Activated naive CD8-positive, alpha-beta T cell treated with anti-CD3 and anti-CD28 coated beads, Interleukin-2, amount 50 U/mL, for 24 hours (primary cell): ENCODE measurements around the gene CYP2A13.
"Not testable (repeated sequence)": the region's sequence is repeated elsewhere in the genome, so short reads cannot be mapped to it uniquely, and the experiment has no call there.

ENCODE experiments used
- ATAC-seq: fragments of 150-1000 bp; cut with Tn5 transposase; one replicate; pipeline ENCODE4 v1.10.0; 2021
- DNase-seq: peaks from one replicate; pipeline ENCODE4 v3.0.0; 2021
- H3K27ac Mint-ChIP-seq: one replicate; pipeline ENCODE4 v1.8.0; 2021; ENCODE audit warnings: mild to moderate bottlenecking, mixed read lengths
- H3K27me3 Mint-ChIP-seq: one replicate; pipeline ENCODE4 v1.8.0; 2021; ENCODE audit warnings: mixed read lengths
- H3K36me3 Mint-ChIP-seq: one replicate; pipeline ENCODE4 v1.8.0; 2021; ENCODE audit warnings: low read depth, mixed read lengths
- H3K4me1 Mint-ChIP-seq: one replicate; pipeline ENCODE4 v1.8.0; 2021; ENCODE audit warnings: mixed read lengths
- H3K4me3 Mint-ChIP-seq: one replicate; pipeline ENCODE4 v1.8.0; 2021; ENCODE audit warnings: mild to moderate bottlenecking, moderate library complexity, mixed read lengths
- H3K9me3 Mint-ChIP-seq: one replicate; pipeline ENCODE4 v1.8.0; 2021; ENCODE audit warnings: mixed read lengths

The CYP2A13 gene

DNA sequence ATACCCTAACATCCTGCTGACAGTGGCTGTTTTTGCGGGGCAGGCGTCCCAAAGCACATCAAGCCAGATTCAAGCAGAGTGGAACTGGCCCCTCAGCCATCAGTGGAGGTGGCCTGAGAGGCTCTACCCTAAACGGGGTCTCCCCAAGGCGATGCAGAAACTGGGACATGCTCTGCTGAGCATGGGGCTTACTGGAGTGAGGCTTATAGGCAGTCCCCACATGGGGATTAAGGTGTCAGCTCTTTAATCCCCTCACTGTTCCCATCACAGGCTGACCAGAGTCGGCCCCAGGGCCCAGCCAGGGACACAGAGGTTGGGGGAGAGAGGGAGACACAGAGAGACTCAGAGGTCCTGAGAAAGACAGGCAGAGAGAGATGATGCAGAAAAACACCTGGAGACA, 42.9 kb downstream of the CYP2A13 start:
- peaks cover 8% of the 10 kb centered on the region for H3K27me3 Mint-ChIP-seq
- no peak for DNase-seq
- no peak overlapping the region for H3K4me3 Mint-ChIP-seq
- no peaks in the 10 kb centered on the region for H3K9me3 Mint-ChIP-seq
- peaks cover 18% of the 10 kb centered on the region for H3K4me1 Mint-ChIP-seq
- H3K36me3 Mint-ChIP-seq: no peaks in the 10 kb centered on the region
- ATAC-seq: no peak
- no peak overlapping the region for H3K27ac Mint-ChIP-seq

DNA sequence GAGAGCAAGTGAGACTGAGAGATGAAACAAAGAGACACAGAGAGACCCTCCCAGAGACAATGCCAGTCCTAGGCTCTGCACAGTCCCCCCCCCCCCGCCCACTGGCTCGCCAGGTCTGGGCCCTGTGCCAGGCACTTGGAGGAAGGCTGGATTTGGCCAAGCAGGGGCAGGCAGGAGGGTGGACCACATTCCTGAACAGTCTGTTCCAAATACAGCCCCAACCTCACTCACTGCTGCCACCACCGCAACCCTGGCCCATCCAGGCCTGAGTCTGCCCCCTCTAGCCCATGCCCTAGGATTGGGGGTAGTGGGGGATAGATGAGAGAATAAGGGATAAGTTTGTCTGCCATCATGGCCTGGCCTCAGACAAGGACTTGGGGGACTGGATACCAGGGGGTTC, 45.0 kb downstream of the CYP2A13 start:
- Mint-ChIP-seq H3K9me3 (no peaks in the 10 kb centered on the region), H3K27ac (no peak overlapping the region), H3K4me3 (no peak overlapping the region), H3K4me1 (peaks cover 9% of the 10 kb centered on the region), H3K36me3 (no peaks in the 10 kb centered on the region), H3K27me3 (peaks cover 8% of the 10 kb centered on the region)
- ATAC-seq (no peak), DNase-seq (no peak)

DNA sequence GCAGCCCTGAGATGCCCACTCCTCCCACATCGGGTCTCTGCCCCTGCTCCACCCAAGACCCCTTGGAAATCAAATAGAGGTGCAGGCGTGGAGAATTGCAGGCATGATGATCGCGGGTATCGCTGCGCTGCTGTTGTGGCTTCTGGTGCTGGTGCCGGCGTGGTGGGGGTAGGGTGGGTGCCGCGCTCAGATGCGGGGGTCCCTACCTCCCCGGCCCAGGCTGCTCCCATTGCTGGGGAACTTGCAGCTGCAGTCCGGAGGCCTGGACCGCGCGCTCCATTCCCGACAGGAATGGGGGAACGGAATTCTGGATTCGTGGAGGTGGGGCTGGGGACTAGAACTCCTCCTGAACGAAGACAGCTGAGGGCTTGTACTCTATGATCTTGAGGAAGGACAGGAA, 46.4 kb downstream of the CYP2A13 start:
- Mint-ChIP-seq H3K27ac (no peak overlapping the region), H3K27me3 (peaks cover 8% of the 10 kb centered on the region), H3K4me3 (peak overlapping the region; percentile 57), H3K9me3 (no peaks in the 10 kb centered on the region), H3K4me1 (peaks cover 6% of the 10 kb centered on the region), H3K36me3 (no peaks in the 10 kb centered on the region)
- DNase-seq (no peak), ATAC-seq (no peak)

DNA sequence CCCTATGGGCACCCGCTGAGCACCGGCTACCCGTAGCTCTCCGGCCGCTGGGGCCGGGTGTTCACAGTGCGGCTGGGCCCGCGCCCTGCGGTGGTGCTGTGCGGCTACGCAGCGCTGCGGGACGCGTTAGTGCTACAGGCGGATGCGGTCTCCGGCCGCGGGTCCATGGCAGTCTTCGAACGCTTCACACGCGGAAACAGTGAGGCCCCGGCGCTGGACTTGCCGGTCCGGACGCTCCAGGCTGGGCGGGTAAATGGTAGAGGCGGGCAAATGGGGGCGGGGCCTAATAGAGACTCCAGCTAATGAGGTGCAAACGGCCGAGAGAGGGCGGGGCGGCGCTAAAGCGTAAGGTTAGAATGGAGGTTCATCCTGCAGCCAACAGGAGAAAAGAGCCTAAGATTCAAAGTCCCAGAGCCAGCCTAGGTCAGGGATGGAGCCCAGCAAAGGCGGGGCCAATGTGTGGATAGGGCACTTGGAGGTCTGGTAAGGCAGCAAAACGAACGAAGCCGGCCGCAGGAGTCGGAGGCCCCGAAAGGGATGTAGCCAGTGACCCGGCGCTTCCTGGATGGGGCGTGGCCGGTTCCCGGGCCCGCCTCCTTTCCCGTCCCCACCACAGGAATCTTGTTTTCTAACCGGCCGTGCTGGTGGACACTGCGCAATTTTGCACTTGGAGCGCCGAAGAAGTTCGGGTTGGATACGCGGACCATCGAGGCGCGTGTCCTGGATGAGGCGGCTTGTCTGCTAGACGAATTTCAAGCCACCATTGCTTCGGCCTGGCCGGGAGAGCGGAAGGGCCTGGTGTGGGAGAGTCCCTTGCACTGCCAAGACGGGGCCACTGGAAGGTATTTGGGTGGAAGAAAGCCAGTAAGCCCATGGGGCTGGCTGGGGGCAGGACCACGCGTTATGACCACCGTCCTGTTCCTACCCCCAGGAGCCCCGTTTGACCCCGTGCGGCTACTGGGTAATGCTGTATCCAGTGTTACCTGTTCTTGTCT, 47.4 kb downstream of the CYP2A13 start:
- Mint-ChIP-seq H3K27ac (peak overlapping the region; percentile 73), H3K4me3 (peak overlapping the region; percentile 82)
- not testable (repeated sequence) for H3K36me3 Mint-ChIP-seq, H3K9me3 Mint-ChIP-seq, H3K27me3 Mint-ChIP-seq, H3K4me1 Mint-ChIP-seq
- DNase-seq (peak; percentile 46), ATAC-seq (peak; percentile 90)

DNA sequence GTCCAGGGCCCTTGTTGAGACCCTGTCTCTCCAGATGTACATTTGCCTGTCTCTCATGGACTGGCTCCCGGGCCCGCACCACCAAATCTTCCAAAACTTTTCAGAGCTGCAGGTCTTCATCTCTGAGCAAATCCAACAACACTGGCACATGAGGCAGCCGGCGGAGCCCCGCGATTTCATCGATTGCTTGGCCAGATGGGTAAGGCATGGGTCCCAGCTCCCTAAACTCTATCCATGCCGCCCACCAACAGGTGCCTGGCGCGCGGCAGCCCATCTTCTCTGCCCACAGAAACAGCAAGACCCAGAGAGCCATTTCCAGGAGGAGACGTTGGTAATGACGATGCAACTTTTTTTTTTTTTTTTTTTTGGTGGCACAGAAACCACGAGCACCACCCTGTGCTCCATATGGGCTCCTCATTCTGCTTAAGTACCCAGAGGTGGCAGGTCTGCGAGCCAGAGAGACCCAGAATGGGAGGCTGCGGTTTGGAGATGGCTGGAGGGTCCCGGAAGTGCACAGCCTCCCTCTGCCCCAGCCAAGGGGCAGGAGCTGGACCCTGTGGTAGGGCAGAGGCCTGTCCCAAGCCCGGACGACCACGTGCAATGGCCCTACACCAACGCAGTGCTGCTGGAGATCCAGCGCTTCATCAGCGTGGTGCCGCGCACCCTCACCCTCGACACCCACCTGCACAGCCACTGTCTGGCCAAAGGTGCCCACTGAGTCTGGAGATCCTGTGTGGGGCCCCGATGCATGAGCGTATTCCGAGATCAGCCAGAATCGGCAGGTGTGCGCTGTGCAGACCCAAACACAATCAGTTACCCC, 48.6 kb downstream of the CYP2A13 start:
- DNase-seq: no peak
- no peak for ATAC-seq
- H3K27me3 Mint-ChIP-seq: peaks cover 6% of the 10 kb centered on the region
- H3K4me3 Mint-ChIP-seq: no peak overlapping the region
- no peaks in the 10 kb centered on the region for H3K9me3 Mint-ChIP-seq
- peaks cover 6% of the 10 kb centered on the region for H3K4me1 Mint-ChIP-seq
- H3K36me3 Mint-ChIP-seq: no peaks in the 10 kb centered on the region
- no peak overlapping the region for H3K27ac Mint-ChIP-seq

DNA sequence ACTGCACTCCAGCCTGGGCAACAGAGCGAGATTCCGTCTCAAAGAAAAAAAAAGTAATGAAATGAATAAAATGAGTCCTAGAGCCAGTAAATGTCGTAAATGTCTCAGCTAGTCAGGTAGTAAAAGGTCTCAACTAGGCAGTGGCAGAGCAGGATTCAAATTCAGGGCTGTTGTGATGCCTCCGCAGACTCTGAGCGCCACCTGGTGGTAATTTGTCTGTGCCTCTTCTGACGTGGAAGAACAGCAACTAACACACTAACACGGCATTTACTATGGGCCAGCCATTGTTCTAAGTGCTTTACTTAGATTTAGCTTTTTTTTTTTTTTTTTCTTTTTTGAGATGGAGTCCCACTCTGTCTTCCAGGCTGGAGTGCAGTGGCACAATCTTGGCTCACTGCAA, 56.2 kb downstream of the CYP2A13 start:
- peak; percentile 87 for ATAC-seq
- no peak overlapping the region for H3K4me3 Mint-ChIP-seq
- peak; percentile 87 for DNase-seq
- H3K9me3 Mint-ChIP-seq: no peaks in the 10 kb centered on the region
- no peak overlapping the region for H3K27ac Mint-ChIP-seq
- H3K4me1 Mint-ChIP-seq: no peaks in the 10 kb centered on the region
- H3K36me3 Mint-ChIP-seq: no peaks in the 10 kb centered on the region
- H3K27me3 Mint-ChIP-seq: peaks cover 2% of the 10 kb centered on the region
